B cell (primary cell): Measurements from ENCODE around the gene RALGAPA2. TPM values are rescaled to one million over a fixed set of nuclear protein-coding genes. Genes with fewer than 3 reads are reported as not detected.

Experiments
- ATAC-seq: fragments of 200-7000 bp; cut with Tn5 transposase; one replicate; pipeline ENCODE4 v1.10.0; 2021; ENCODE audit warnings: low read depth, mild to moderate bottlenecking, moderate number of reproducible peaks, moderate library complexity
- CTCF ChIA-PET: fragments of 350-600 bp; sonication (Branson Sonifier 250); formaldehyde crosslinking; loops from one replicate; lab custom pipeline; 2021; ENCODE audit warnings: antibody characterized with exemption, inconsistent platforms; lab: Charles Lee
- POLR2A ChIA-PET: fragments of 350-600 bp; sonication (Branson Sonifier 250); formaldehyde crosslinking; loops from one replicate; lab custom pipeline; 2021; ENCODE audit warnings: antibody characterized with exemption; lab: Charles Lee
- DNase-seq: peaks from one replicate; pipeline ENCODE4 v3.0.0; 2013
- H2AFZ ChIP-seq: 2 replicates; pipeline ENCODE4 v1.6.1; 2012; ENCODE audit warnings: mild to moderate bottlenecking, low read depth, low read length; ENCODE audit not compliant: insufficient read depth, poor library complexity, severe bottlenecking
- H3K27ac ChIP-seq, 2 donors: 1 replicate in 1 of 2; 2 replicates in 1 of 2; pipeline ENCODE4 v1.5.1; 2012 to 2013; ENCODE audit warnings: low read length in 2 of 2, mild to moderate bottlenecking in 2 of 2, moderate library complexity in 1 of 2
- H3K27me3 ChIP-seq, 4 experiments: fragments of 200-600 bp in 1 of 4; sonication (generic) in 1 of 4; replicated peaks in 1 of 4; 1 replicate in 2 of 4; 2 replicates in 2 of 4; pipeline versions ENCODE4 v1.6.1 to v1.7.0; 2013 to 2016; ENCODE audit warnings: low read length in 3 of 4, mild to moderate bottlenecking in 2 of 4, mixed read lengths in 1 of 4, moderate library complexity in 1 of 4; ENCODE audit not compliant: insufficient read depth in 4 of 4, control insufficient read depth in 3 of 4; ENCODE audit errors: control extremely low read depth in 1 of 4
- H3K36me3 ChIP-seq, 2 experiments: replicated peaks in 1 of 2; 1 replicate in 1 of 2; 2 replicates in 1 of 2; pipeline versions ENCODE4 v1.6.1 to v1.7.1; 2013; ENCODE audit warnings: low read length in 1 of 2; ENCODE audit not compliant: insufficient read depth in 2 of 2, control insufficient read depth in 1 of 2; ENCODE audit errors: control extremely low read depth in 1 of 2, extremely low read depth in 1 of 2
- H3K4me1 ChIP-seq, 2 donors: fragments of 200-600 bp in 1 of 2; sonication (generic) in 1 of 2; 1 replicate in 1 of 2; 2 replicates in 1 of 2; pipeline versions ENCODE4 v1.5.1 to v1.6.1; 2013 to 2017; ENCODE audit warnings: low read length in 2 of 2; ENCODE audit not compliant: control insufficient read depth in 2 of 2, insufficient read depth in 2 of 2
- H3K4me2 ChIP-seq: replicated peaks from 2 replicates; pipeline ENCODE3; 2012; ENCODE audit warnings: mild to moderate bottlenecking, low read depth, low read length; ENCODE audit not compliant: poor library complexity, severe bottlenecking
- H3K4me3 ChIP-seq, 5 experiments: fragments of 200-600 bp in 1 of 5; sonication (generic) in 1 of 5; 1 replicate in 3 of 5; 2 replicates in 2 of 5; pipeline versions ENCODE4 v1.5.1 to v1.7.0; 2011 to 2016; ENCODE audit warnings: low read length in 4 of 5, mild to moderate bottlenecking in 4 of 5, low read depth in 2 of 5, control low read depth in 1 of 5, moderate library complexity in 1 of 5; ENCODE audit not compliant: insufficient read depth in 1 of 5; ENCODE audit errors: control extremely low read depth in 1 of 5, extremely low read depth in 1 of 5
- H3K79me2 ChIP-seq: fragments of 200-600 bp; sonication (generic); one replicate; pipeline ENCODE4 v1.6.0; 2016; ENCODE audit warnings: low read length; ENCODE audit not compliant: control insufficient read depth, insufficient read depth
- H3K9ac ChIP-seq: fragments of 200-600 bp; sonication (generic); 2 replicates; pipeline ENCODE4 v1.6.1; 2017; ENCODE audit warnings: mild to moderate bottlenecking, low read length, moderate library complexity
- H3K9me3 ChIP-seq, 3 donors: one replicate each; pipeline versions ENCODE4 v1.6.1 to v1.7.1; 2013; ENCODE audit warnings: low read length in 2 of 3; ENCODE audit not compliant: control insufficient read depth in 2 of 3, insufficient read depth in 1 of 3; ENCODE audit errors: control extremely low read depth in 1 of 3
- H4K20me1 ChIP-seq: 2 replicates; pipeline ENCODE4 v1.6.0; 2012; ENCODE audit warnings: mild to moderate bottlenecking, low read length; ENCODE audit not compliant: insufficient read depth, control insufficient read depth, poor library complexity, severe bottlenecking
- H3K27ac Mint-ChIP-seq: one replicate; pipeline ENCODE4 v1.8.0; 2021; ENCODE audit warnings: mixed read lengths
- H3K27me3 Mint-ChIP-seq: one replicate; pipeline ENCODE4 v1.8.0; 2021; ENCODE audit warnings: mixed read lengths
- H3K4me1 Mint-ChIP-seq: one replicate; pipeline ENCODE4 v1.8.0; 2021; ENCODE audit warnings: mixed read lengths
- H3K4me3 Mint-ChIP-seq: one replicate; pipeline ENCODE4 v1.8.0; 2021; ENCODE audit warnings: mixed read lengths
- H3K9me3 Mint-ChIP-seq: one replicate; pipeline ENCODE4 v1.8.0; 2022; ENCODE audit warnings: mixed read lengths; ENCODE audit not compliant: insufficient read depth
- CTCF ChIP-seq: fragments of 200-600 bp; IDR thresholded peaks from one replicate; pipeline ENCODE4 v1.8.0; 2022; ENCODE audit warnings: antibody characterized with exemption, mild to moderate bottlenecking
- EZH2 ChIP-seq: IDR thresholded peaks from 2 replicates; pipeline ENCODE4 v1.6.1; 2012; ENCODE audit warnings: borderline replicate concordance, low read depth, mild to moderate bottlenecking, moderate library complexity, low read length; ENCODE audit not compliant: insufficient read depth, poor library complexity, severe bottlenecking
- WGBS: methylation state at CpG from one replicate; pipeline ENCODE4 v1.1.5; 2013; ENCODE audit warnings: missing lambda C conversion rate; ENCODE audit not compliant: insufficient coverage; 5-methylcytosine and 5-hydroxymethylcytosine counted together
- intact Hi-C: fragments of 100-400 bp; cut with micrococcal nuclease; formaldehyde crosslinking; loops from one replicate; pipeline ENCODE4 v1.10.0; 2022
- polyA plus RNA-seq: library from polyadenylated mRNA; depleted of rRNA; stranded (reverse); fragments of >200 nt; gene quantifications from 2 replicates; pipeline ENCODE4 v1.2.3, GENCODE V29; 2012
- total RNA-seq, 2 donors: library from RNA; stranded (reverse); fragments of 120-200 nt in 1 of 2; gene quantifications; 1 replicate in 1 of 2; 2 replicates in 1 of 2; pipeline versions ENCODE4 v1.2.3 to v1.2.4, GENCODE V29; 2013 to 2022

The RALGAPA2 gene
- total and polyA plus RNA-seq, 2 donors (not counting 1 experiment from before 2014, with no cell fraction given), result 6.4 to 33.1 TPM

DNA sequence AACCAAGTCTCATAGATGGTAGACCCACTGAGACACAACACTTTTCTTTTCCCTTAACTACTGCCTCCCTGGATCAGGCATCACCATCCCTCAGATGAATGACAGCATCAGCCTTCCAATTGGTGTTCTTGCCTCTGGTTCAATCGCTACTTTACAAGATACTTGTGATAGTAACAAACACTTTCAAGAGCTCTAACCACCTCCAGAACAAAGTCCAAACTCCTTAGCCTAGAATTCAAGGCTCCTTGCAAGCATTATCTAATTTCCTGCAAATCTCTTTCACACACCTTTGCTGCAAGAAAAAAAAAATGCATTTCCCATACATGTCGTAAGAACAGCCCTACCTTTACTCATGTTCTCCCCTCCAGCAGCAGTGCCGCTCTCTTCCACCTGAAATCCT is 33.1 kb downstream of the RALGAPA2 start:
- WGBS, result 100% methylated on average over 3 of the region's 3 CpGs
- no peaks in the 10 kb centered on the region for H4K20me1 ChIP-seq
- no peaks in the 10 kb centered on the region for H3K27me3 Mint-ChIP-seq
- no peak for TF ChIP-seq EZH2
- TF ChIP-seq CTCF, result no peak
- H3K4me3 Mint-ChIP-seq, result no peak overlapping the region
- H3K9me3 Mint-ChIP-seq, result no peaks in the 10 kb centered on the region
- H3K4me2 ChIP-seq, result no peak overlapping the region
- H3K4me1 ChIP-seq, result peaks cover 17 to 20% of the 10 kb centered on the region in 2 donors
- H3K27ac ChIP-seq, result no peak overlapping the region
- no peak overlapping the region for H2AFZ ChIP-seq
- ATAC-seq (no peak), DNase-seq (no peak)
- peaks cover 0 to 3% of the 10 kb centered on the region in 2 experiments for H3K36me3 ChIP-seq
- H3K9me3 ChIP-seq, result peaks cover 0 to 2% (median 0%) of the 10 kb centered on the region in 3 donors
- CTCF ChIA-PET, result interaction anchor here (1.0 kb wide), 1 partner anchor 145 kb away, joined by 3 read pairs; no protein-coding TSS in a partner anchor
- POLR2A ChIA-PET, result no interaction called here
- H3K27ac Mint-ChIP-seq, result no peak overlapping the region
- peaks cover 33% of the 10 kb centered on the region for H3K4me1 Mint-ChIP-seq
- H3K79me2 ChIP-seq, result peaks cover 12% of the 10 kb centered on the region
- no peak overlapping the region for H3K4me3 ChIP-seq
- H3K9ac ChIP-seq, result no peak overlapping the region
- H3K27me3 ChIP-seq, result no peaks in the 10 kb centered on the region
- intact Hi-C loops, result no loop called here

DNA sequence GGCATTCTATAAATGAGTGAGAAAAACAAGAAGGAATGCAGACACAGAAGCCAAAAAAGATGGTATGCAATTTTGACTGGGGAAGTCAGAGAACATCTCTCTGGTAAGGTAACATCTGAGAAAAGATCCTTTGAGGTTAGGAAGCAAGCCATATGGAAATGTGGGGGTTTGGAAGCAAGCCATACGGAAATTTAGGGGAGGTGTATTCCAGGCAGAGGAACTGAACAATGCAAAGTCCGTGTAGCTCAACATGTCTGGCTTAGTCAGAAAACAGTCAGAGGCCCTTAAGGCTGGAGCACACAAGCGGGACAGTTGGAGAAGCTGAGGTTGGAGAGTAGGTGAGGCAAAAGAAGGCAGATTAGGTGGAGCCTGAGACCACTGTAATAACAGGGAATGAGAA is 35.3 kb downstream of the RALGAPA2 start:
- peaks cover 10 to 12% of the 10 kb centered on the region in 2 donors for H3K4me1 ChIP-seq
- peaks cover 0 to 3% of the 10 kb centered on the region in 2 experiments for H3K36me3 ChIP-seq
- H3K79me2 ChIP-seq, result no peaks in the 10 kb centered on the region
- Mint-ChIP-seq H3K4me1 (peaks cover 14% of the 10 kb centered on the region), H3K27me3 (no peaks in the 10 kb centered on the region), H3K4me3 (no peak overlapping the region), H3K27ac (no peak overlapping the region), H3K9me3 (no peaks in the 10 kb centered on the region)
- ChIA-PET CTCF (no interaction called here), POLR2A (no interaction called here)
- no peak overlapping the region for H3K9ac ChIP-seq
- no peak overlapping the region for H3K27ac ChIP-seq
- intact Hi-C loops, result no loop called here
- peaks cover 0 to 2% (median 0%) of the 10 kb centered on the region in 3 donors for H3K9me3 ChIP-seq
- TF ChIP-seq EZH2, result no peak
- no peak for TF ChIP-seq CTCF
- no peak overlapping the region for H2AFZ ChIP-seq
- DNase-seq (no peak), ATAC-seq (no peak)
- no peaks in the 10 kb centered on the region for H3K27me3 ChIP-seq
- H3K4me3 ChIP-seq, result no peak overlapping the region
- WGBS, result 89% methylated on average over 3 of the region's 3 CpGs
- H4K20me1 ChIP-seq, result no peaks in the 10 kb centered on the region
- no peak overlapping the region for H3K4me2 ChIP-seq
